A673 (cell line): ENCODE data around the gene KLC3.

Source experiments
- CTCF ChIP-seq: fragments of 300-800, 200-600 bp; sonication (generic); conservative IDR thresholded peaks from 2 replicates; pipeline ENCODE4 v1.5.1; 2017; ENCODE audit warnings: low read depth, mild to moderate bottlenecking, antibody characterized with exemption, low read length, moderate library complexity, mixed read lengths
- EZH2 ChIP-seq: fragments of 200-600 bp; sonication (generic); IDR thresholded peaks from 2 replicates; pipeline ENCODE4 v1.6.1; 2017; ENCODE audit warnings: borderline replicate concordance, low read depth, mild to moderate bottlenecking, mixed read lengths, antibody characterized with exemption, low read length; ENCODE audit not compliant: poor library complexity, severe bottlenecking

- TF ChIP-seq CTCF (no peak), EZH2 (no peak)
These were observed 10.9 kb downstream of the KLC3 start for GRCh38 chr19:45351401-45351952.
